Loucy (cell line): ENCODE results near the gene KRTAP3-2.
"Not testable (repeated sequence)": the region's sequence is repeated elsewhere in the genome, so short reads cannot be mapped to it uniquely, and the experiment has no call there.

Experiments used
- H2AFZ ChIP-seq: fragments of 200-600 bp; sonication (generic); 2 replicates; pipeline ENCODE4 v1.6.0; 2016; ENCODE audit warnings: antibody characterized with exemption, mild to moderate bottlenecking, low read length, moderate library complexity
- H3F3A ChIP-seq: fragments of 200-600 bp; 2 replicates; pipeline ENCODE4 v1.6.0; 2016; ENCODE audit warnings: antibody characterized with exemption, low read depth, mild to moderate bottlenecking
- H3K27me3 ChIP-seq: fragments of 200-600 bp; sonication (generic); 2 replicates; pipeline ENCODE4 v1.6.1; 2014; ENCODE audit warnings: low read length, mild to moderate bottlenecking; ENCODE audit not compliant: insufficient read depth, poor library complexity, severe bottlenecking
- H3K36me3 ChIP-seq: fragments of 200-600 bp; sonication (generic); 2 replicates; pipeline ENCODE4 v1.6.1; 2016; ENCODE audit warnings: low read length; ENCODE audit not compliant: insufficient read depth
- H3K4me1 ChIP-seq: fragments of 200-600 bp; sonication (generic); 2 replicates; pipeline ENCODE4 v1.5.1; 2014; ENCODE audit warnings: low read length, mild to moderate bottlenecking; ENCODE audit not compliant: insufficient read depth, poor library complexity, severe bottlenecking
- H3K4me2 ChIP-seq: fragments of 200-600 bp; sonication (generic); 2 replicates; pipeline ENCODE4 v1.6.0; 2014; ENCODE audit warnings: antibody characterized with exemption, low read length, low read depth, mild to moderate bottlenecking; ENCODE audit not compliant: poor library complexity, severe bottlenecking
- H3K4me3 ChIP-seq: fragments of 200-600 bp; sonication (generic); 2 replicates; pipeline ENCODE4 v1.5.1; 2014; ENCODE audit warnings: low read length, mild to moderate bottlenecking, mixed read lengths; ENCODE audit not compliant: poor library complexity, severe bottlenecking
- H3K79me2 ChIP-seq: fragments of 200-600 bp; sonication (generic); 2 replicates; pipeline ENCODE4 v1.6.1; 2014; ENCODE audit warnings: low read length; ENCODE audit not compliant: insufficient read depth
- H3K9ac ChIP-seq: fragments of 200-600 bp; sonication (generic); 2 replicates; pipeline ENCODE4 v1.6.0; 2014; ENCODE audit warnings: mild to moderate bottlenecking, low read depth, low read length, moderate library complexity; ENCODE audit not compliant: poor library complexity, severe bottlenecking
- H3K9me2 ChIP-seq: fragments of 200-600 bp; sonication (generic); replicated peaks from 2 replicates; pipeline ENCODE4 v1.6.1; 2016; ENCODE audit warnings: low read depth, low read length, mixed read lengths
- H3K9me3 ChIP-seq: fragments of 200-600 bp; sonication (generic); 2 replicates; pipeline ENCODE4 v1.6.1; 2014; ENCODE audit warnings: mild to moderate bottlenecking, antibody characterized with exemption, low read length, low read depth; ENCODE audit not compliant: insufficient read depth
- H4K20me1 ChIP-seq: fragments of 200-600 bp; sonication (generic); 2 replicates; pipeline ENCODE4 v1.6.0; 2014; ENCODE audit warnings: antibody characterized with exemption, low read length, mild to moderate bottlenecking; ENCODE audit not compliant: insufficient read depth, poor library complexity, severe bottlenecking
- EZH2phosphoT487 ChIP-seq: fragments of 200-600 bp; IDR thresholded peaks from 2 replicates; pipeline ENCODE4 v1.6.1; 2018; ENCODE audit warnings: antibody characterized with exemption, mild to moderate bottlenecking, moderate library complexity, borderline replicate concordance
- TF ChIP-seq, protein P1 (sequence below): fragments of 200-600 bp; sonication (generic); conservative IDR thresholded peaks from 2 replicates; pipeline ENCODE4 v1.5.1; 2014; ENCODE audit warnings: mild to moderate bottlenecking, antibody characterized with exemption, low read length

The KRTAP3-2 gene

DNA sequence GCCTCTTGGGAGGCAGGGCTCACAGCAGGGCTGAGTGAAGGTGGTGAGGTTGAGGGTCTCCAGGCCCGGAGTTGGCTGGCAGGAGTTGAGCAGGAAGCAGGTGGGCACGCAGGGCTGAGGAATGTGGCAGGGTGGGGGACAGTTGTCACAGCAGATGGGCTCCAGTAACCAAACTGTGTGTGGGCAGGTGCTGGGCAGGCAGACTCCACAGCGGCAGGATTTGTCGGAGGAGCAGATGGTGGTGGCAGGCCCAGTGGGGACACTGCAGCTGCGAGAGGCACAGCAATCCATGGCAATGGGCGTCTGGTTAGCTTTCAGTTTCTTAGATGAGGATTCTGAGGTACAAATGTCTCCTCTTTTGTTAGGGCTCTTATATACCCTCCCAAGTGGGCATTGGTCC is at the start of gene KRTAP3-2:
Gene KRTAP3-2, minus strand, starts transcription at position 344 of the 400 bp plus-strand sequence. Its CDS starts 53 bp downstream, at position 291.
- not testable (repeated sequence) for H3K9me3 ChIP-seq, H3F3A ChIP-seq, H2AFZ ChIP-seq, H3K9ac ChIP-seq, H3K36me3 ChIP-seq, H3K27me3 ChIP-seq, H3K79me2 ChIP-seq, H3K4me1 ChIP-seq, H4K20me1 ChIP-seq, H3K4me3 ChIP-seq, H3K9me2 ChIP-seq, H3K4me2 ChIP-seq

GRCh38 chr17:41049110-41049509 is 49.4 kb upstream of the KRTAP3-2 start:
- H3K27me3 ChIP-seq = no peaks in the 10 kb centered on the region
- H3K4me1 ChIP-seq = peaks cover 8% of the 10 kb centered on the region
- H3K4me2 ChIP-seq = no peak overlapping the region
- H3K79me2 ChIP-seq = no peaks in the 10 kb centered on the region
- H3K9ac ChIP-seq = no peak overlapping the region
- H3K9me3 ChIP-seq = no peaks in the 10 kb centered on the region
- no peaks in the 10 kb centered on the region for H3K36me3 ChIP-seq
- no peak overlapping the region for H2AFZ ChIP-seq
- H3K4me3 ChIP-seq = no peak overlapping the region
- TF ChIP-seq, protein P1, sequence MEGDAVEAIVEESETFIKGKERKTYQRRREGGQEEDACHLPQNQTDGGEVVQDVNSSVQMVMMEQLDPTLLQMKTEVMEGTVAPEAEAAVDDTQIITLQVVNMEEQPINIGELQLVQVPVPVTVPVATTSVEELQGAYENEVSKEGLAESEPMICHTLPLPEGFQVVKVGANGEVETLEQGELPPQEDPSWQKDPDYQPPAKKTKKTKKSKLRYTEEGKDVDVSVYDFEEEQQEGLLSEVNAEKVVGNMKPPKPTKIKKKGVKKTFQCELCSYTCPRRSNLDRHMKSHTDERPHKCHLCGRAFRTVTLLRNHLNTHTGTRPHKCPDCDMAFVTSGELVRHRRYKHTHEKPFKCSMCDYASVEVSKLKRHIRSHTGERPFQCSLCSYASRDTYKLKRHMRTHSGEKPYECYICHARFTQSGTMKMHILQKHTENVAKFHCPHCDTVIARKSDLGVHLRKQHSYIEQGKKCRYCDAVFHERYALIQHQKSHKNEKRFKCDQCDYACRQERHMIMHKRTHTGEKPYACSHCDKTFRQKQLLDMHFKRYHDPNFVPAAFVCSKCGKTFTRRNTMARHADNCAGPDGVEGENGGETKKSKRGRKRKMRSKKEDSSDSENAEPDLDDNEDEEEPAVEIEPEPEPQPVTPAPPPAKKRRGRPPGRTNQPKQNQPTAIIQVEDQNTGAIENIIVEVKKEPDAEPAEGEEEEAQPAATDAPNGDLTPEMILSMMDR = no peak
- TF ChIP-seq EZH2phosphoT487 = no peak
- 0 out of 2 replicates have a peak, but pooled peaks cover 2% of the 10 kb centered on the region for H3F3A ChIP-seq
- no peaks in the 10 kb centered on the region for H4K20me1 ChIP-seq
- no peaks in the 10 kb centered on the region for H3K9me2 ChIP-seq

GRCh38 chr17:41048441-41048840 is 48.7 kb upstream of the KRTAP3-2 start:
- Histone ChIP-seq H3K27me3 (no peaks in the 10 kb centered on the region), H3K9me3 (no peaks in the 10 kb centered on the region), H2AFZ (no peak overlapping the region), H3K9ac (no peak overlapping the region), H3K9me2 (no peaks in the 10 kb centered on the region), H3K4me2 (no peak overlapping the region), H3K79me2 (no peaks in the 10 kb centered on the region), H4K20me1 (no peaks in the 10 kb centered on the region), H3F3A (0 out of 2 replicates have a peak, but pooled peaks cover 6% of the 10 kb centered on the region), H3K4me1 (peaks cover 13% of the 10 kb centered on the region), H3K4me3 (no peak overlapping the region), H3K36me3 (no peaks in the 10 kb centered on the region)
- TF ChIP-seq EZH2phosphoT487 = no peak
- TF ChIP-seq, protein P1 = no peak

GRCh38 chr17:41046735-41047465 is 47.2 kb upstream of the KRTAP3-2 start, which contains the start of gene KRTAP2-1:
Gene KRTAP2-1, minus strand, starts transcription at chr17:41047316. Its CDS starts 49 bp downstream, at chr17:41047267.
- not testable (repeated sequence) for H3K4me2 ChIP-seq, H3K9me3 ChIP-seq, H3K36me3 ChIP-seq, H3K9me2 ChIP-seq, H3F3A ChIP-seq, H3K4me1 ChIP-seq, H4K20me1 ChIP-seq, H3K79me2 ChIP-seq, H3K9ac ChIP-seq, H2AFZ ChIP-seq, H3K4me3 ChIP-seq
- H3K27me3 ChIP-seq = peaks cover 14% of the 10 kb centered on the region
